ENCODE results near the gene MAP3K1.
A peak's percentile ranks its signal among the peaks of the same experiment; 100 is the strongest.
"Not testable (repeated sequence)": the region's sequence is repeated elsewhere in the genome, so short reads cannot be mapped to it uniquely, and the experiment has no call there.

MAP3K1 gene

DNA sequence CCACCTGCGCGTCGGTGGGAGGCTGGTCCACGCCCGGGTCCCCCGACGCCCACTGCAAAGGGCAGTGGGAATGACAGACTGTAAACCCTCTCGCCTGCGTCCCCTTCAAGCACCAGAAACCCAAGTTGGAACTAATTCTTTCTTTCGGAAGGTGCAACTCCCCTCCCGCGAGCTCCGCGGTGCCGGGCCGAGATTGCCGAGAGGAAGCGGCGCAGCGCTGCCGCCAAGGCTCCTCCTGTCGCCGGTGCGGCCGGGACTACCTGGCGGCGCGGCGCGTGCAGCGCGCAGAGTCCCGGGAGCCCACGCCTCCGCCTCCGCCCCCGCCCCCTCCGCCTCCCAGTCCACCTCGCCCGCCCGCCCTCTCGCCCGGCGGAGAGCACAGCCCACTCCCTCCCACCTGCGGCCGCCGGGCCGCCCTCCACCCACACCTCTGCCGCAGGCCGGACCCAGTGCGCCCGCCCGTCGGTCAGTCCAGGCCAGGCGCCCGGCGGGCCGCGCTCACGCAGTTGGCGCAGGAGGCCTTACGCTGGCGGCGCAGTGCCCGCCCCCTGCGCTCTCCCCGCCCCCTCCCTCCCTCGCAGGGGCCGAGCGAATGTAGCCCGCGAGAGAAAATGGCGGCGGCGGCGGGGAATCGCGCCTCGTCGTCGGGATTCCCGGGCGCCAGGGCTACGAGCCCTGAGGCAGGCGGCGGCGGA lies at the start of gene MAP3K1:
Gene MAP3K1 (plus strand): TSS at position 587 of the 695 bp plus-strand sequence. CDS start 25 bp downstream, at position 612.
- TF ChIP-seq, protein P1, sequence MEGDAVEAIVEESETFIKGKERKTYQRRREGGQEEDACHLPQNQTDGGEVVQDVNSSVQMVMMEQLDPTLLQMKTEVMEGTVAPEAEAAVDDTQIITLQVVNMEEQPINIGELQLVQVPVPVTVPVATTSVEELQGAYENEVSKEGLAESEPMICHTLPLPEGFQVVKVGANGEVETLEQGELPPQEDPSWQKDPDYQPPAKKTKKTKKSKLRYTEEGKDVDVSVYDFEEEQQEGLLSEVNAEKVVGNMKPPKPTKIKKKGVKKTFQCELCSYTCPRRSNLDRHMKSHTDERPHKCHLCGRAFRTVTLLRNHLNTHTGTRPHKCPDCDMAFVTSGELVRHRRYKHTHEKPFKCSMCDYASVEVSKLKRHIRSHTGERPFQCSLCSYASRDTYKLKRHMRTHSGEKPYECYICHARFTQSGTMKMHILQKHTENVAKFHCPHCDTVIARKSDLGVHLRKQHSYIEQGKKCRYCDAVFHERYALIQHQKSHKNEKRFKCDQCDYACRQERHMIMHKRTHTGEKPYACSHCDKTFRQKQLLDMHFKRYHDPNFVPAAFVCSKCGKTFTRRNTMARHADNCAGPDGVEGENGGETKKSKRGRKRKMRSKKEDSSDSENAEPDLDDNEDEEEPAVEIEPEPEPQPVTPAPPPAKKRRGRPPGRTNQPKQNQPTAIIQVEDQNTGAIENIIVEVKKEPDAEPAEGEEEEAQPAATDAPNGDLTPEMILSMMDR (conservative IDR thresholded peaks at IDR 0.05; ENCODE audit: control insufficient read depth, insufficient read depth, low read depth, low read length): no peak
- peak within 1 kb of the TSS; percentile 77 for H3K4me3 ChIP-seq (ENCODE audit: control insufficient read depth, low read depth, low read length)
- DNase-seq (ENCODE audit: low read depth): peak; percentile 48

DNA sequence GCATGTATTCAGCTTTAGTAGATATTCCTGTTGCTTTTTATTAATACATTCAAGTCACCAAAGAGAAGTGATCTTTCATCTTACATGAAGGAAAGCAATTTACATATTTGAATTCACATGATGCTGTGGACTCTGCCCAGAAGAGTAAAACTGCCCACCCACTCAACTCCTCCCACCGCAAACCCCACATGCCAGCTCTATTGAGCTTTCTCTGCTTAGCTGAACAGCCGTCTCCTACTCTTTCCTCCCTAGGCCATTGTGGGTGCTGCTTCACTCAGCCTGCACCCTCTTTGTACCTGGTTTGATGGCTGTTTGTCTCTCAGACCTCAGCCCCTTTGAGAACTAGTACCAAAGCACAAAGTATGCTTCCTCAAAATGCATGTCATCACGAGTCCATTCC lies 48.4 kb upstream of the MAP3K1 start:
- H3K4me3 ChIP-seq (ENCODE audit: control insufficient read depth, low read depth, low read length): no peak overlapping the region
- TF ChIP-seq, protein P1 (conservative IDR thresholded peaks at IDR 0.05; ENCODE audit: control insufficient read depth, insufficient read depth, low read depth, low read length): no peak
- no peak for DNase-seq (ENCODE audit: low read depth)

DNA sequence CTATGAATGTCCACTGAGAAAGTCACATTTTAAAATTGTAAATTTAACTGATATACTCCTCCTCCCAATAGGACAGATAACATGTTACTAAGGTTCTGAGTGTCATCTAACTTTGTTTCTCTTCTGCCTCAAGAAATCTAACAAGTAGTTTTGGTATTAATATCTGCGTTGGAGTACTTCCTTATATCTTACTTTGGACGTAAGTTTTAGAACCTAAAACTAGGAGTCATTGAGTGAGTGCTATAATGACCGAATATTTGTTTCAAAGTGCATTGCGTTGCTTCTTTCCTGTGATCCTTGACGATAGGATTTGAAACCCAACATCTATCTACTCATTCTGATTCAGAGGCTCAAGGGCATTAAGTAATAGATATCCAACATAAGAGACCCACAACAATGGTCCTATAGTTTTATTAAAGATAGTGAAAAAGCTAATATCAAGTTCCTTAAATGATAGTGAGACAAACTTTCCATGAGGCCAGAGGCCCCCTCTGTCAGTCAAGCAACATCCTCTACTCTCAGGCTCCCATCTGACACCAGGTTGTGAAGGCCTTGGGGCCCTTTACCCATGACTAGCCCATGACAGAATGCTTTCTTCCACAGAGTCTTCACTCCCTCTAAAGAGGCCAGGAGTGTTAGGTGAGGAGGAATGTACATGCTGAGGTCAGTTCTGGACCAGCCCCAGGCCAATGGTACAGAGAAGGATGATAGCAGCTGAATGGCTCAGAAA lies 45.3 kb upstream of the MAP3K1 start:
- TF ChIP-seq, protein P1 (conservative IDR thresholded peaks at IDR 0.05; ENCODE audit: control insufficient read depth, insufficient read depth, low read depth, low read length): no peak
- DNase-seq (ENCODE audit: low read depth): no peak
- no peak overlapping the region for H3K4me3 ChIP-seq (ENCODE audit: control insufficient read depth, low read depth, low read length)

- DNase-seq (ENCODE audit: low read depth): no peak
- H3K4me3 ChIP-seq (ENCODE audit: control insufficient read depth, low read depth, low read length): no peak overlapping the region
- TF ChIP-seq, protein P1 (conservative IDR thresholded peaks at IDR 0.05; ENCODE audit: control insufficient read depth, insufficient read depth, low read depth, low read length): no peak
Measured at GRCh38 chr5:56772767-56773166, 42.6 kb upstream of the MAP3K1 start.

- DNase-seq (ENCODE audit: low read depth): no peak
- H3K4me3 ChIP-seq (ENCODE audit: control insufficient read depth, low read depth, low read length): no peak overlapping the region
- TF ChIP-seq, protein P1 (conservative IDR thresholded peaks at IDR 0.05; ENCODE audit: control insufficient read depth, insufficient read depth, low read depth, low read length): no peak
Measured at GRCh38 chr5:56774957-56775356, 40.4 kb upstream of the MAP3K1 start.

GRCh38 chr5:56776212-56776846 lies 39.0 kb upstream of the MAP3K1 start:
- not testable (repeated sequence) for DNase-seq (ENCODE audit: low read depth); H3K4me3 ChIP-seq (ENCODE audit: control insufficient read depth, low read depth, low read length)

- H3K4me3 ChIP-seq (ENCODE audit: control insufficient read depth, low read depth, low read length): no peak overlapping the region
- TF ChIP-seq, protein P1 (conservative IDR thresholded peaks at IDR 0.05; ENCODE audit: control insufficient read depth, insufficient read depth, low read depth, low read length): no peak
- no peak for DNase-seq (ENCODE audit: low read depth)
Measured at GRCh38 chr5:56783261-56783660, 32.1 kb upstream of the MAP3K1 start.

Measured in fibroblast of mammary gland (primary cell).